ENCODE measurements around the gene ADAMTS18.

The ADAMTS18 gene

DNA sequence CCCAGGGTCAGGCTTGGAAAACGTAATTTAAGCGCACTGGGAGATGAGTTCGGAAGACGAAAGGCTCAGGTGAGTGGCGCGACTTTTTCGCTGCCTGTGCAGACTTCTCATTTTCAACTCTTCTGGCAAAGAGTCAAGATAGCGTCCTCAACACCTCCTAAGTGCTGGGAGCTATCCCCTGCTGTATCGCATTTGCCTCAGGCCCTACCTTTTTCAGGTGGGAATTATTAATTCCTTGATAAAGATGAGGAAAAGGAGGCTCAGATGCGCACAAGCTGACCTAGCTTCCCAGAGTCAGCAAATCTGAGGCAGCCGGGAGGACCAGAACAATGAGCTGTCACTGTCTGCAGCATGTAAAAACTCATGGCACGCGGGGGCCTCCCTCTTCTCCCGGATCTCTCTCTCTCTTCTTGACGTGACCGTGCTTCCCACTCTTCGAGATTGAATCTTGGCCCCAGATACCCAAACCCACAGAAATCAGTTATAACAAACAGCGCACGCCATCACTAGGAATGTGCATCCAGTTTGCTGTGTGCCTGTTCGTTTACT lies 512 bp upstream of the ADAMTS18 start:
- Histone ChIP-seq H3K4me3 (ENCODE audit: low read depth in 1 of 2, low read length in 1 of 2) (no peak overlapping the region), H3K27ac (no peak overlapping the region)

DNA sequence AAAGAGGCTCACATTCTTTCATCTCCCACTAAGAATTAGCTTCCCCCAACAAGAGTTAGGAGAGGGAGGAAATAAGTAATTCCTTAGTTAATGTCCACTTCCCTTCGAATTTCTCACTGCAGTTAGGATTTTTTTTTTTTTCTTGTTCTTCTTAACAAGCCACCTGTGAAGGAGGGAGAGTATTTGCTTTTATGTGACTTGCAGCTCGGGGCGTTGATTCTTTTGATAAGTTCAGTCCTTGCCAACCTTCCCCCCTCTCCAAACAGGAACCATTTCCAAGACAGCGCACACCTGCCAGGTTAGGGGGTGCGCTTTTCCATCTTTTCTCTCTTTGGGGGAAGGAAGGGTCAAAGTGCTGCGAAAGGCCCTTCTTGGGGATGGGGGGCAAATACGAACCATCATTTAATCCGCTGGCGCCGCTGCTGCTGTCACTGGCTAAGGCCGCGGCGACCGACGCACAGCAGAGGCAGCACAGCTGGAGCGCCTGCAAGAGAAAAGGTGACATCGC lies 758 bp downstream of the ADAMTS18 start:
- Histone ChIP-seq H3K4me3 (ENCODE audit: low read depth in 1 of 2, low read length in 1 of 2) (no peak overlapping the region), H3K27me3 (peaks cover 68% of the 10 kb centered on the region), H3K36me3 (no peaks in the 10 kb centered on the region), H3K9me3 (no peaks in the 10 kb centered on the region), H3K27ac (no peak overlapping the region), H3K4me1 (ENCODE audit: control insufficient read depth in 1 of 2, insufficient read depth in 1 of 2, low read depth in 1 of 2, low read length in 1 of 2) (no peaks in the 10 kb centered on the region)
- TF ChIP-seq, protein P1, sequence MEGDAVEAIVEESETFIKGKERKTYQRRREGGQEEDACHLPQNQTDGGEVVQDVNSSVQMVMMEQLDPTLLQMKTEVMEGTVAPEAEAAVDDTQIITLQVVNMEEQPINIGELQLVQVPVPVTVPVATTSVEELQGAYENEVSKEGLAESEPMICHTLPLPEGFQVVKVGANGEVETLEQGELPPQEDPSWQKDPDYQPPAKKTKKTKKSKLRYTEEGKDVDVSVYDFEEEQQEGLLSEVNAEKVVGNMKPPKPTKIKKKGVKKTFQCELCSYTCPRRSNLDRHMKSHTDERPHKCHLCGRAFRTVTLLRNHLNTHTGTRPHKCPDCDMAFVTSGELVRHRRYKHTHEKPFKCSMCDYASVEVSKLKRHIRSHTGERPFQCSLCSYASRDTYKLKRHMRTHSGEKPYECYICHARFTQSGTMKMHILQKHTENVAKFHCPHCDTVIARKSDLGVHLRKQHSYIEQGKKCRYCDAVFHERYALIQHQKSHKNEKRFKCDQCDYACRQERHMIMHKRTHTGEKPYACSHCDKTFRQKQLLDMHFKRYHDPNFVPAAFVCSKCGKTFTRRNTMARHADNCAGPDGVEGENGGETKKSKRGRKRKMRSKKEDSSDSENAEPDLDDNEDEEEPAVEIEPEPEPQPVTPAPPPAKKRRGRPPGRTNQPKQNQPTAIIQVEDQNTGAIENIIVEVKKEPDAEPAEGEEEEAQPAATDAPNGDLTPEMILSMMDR (IDR thresholded peaks at IDR 0.05), result no peak

More for the DNA sequence above, 512 bp upstream of the ADAMTS18 start:
- Histone ChIP-seq H3K27me3 (peaks cover 68% of the 10 kb centered on the region), H3K36me3 (no peaks in the 10 kb centered on the region), H3K9me3 (no peaks in the 10 kb centered on the region), H3K4me1 (ENCODE audit: control insufficient read depth in 1 of 2, insufficient read depth in 1 of 2, low read depth in 1 of 2, low read length in 1 of 2) (no peaks in the 10 kb centered on the region)
- TF ChIP-seq, protein P1 (IDR thresholded peaks at IDR 0.05), result no peak

DNA sequence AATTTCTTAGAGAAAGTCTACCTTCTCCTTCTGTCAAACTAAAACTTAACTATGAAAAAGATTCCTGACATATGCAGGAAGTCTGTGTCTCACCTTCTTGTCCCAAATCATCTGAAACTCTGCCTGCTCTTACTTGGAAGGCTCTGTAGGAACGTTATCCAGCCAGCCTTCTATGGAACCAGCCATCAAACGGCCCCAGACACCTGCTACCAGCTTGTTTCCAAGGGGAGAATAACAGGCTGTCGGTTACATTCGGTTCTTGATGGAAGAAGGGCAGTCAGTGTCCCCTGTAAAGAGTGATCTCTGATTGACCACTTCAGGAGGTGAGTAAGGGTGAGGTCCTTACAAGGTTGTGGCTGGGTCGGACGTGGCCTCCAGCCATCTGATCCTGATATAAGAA lies 1.7 kb downstream of the ADAMTS18 start:
- Histone ChIP-seq H3K27me3 (peaks cover 63% of the 10 kb centered on the region), H3K4me3 (ENCODE audit: low read depth in 1 of 2, low read length in 1 of 2) (no peak overlapping the region), H3K27ac (no peak overlapping the region), H3K36me3 (no peaks in the 10 kb centered on the region), H3K4me1 (ENCODE audit: control insufficient read depth in 1 of 2, insufficient read depth in 1 of 2, low read depth in 1 of 2, low read length in 1 of 2) (no peaks in the 10 kb centered on the region), H3K9me3 (no peaks in the 10 kb centered on the region)
- TF ChIP-seq, protein P1 (IDR thresholded peaks at IDR 0.05), result no peak

DNA sequence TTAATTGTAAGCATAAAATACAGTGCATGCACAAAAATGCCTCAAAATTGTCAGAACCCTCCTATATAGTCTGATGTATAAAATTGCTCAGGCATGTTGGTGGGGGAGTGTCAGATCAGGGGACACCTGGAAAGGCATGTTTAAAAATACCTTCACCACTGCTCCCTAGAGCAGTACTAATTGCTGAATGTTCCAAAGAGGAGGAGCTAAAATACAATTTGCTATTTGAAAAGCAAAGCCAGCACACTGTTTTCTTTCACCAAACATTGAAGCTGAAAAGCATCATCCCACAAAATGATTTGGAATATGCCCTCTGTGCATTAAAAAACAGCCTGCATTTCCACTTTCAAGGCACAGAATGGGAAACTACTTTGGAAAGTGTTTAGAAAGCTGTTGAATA lies 2.6 kb downstream of the ADAMTS18 start:
- H3K9me3 ChIP-seq, result no peaks in the 10 kb centered on the region
- H3K27ac ChIP-seq, result no peak overlapping the region
- TF ChIP-seq, protein P1 (IDR thresholded peaks at IDR 0.05), result no peak
- H3K4me3 ChIP-seq (ENCODE audit: low read depth in 1 of 2, low read length in 1 of 2), result no peak overlapping the region
- peaks cover 54% of the 10 kb centered on the region for H3K27me3 ChIP-seq
- H3K4me1 ChIP-seq (ENCODE audit: control insufficient read depth in 1 of 2, insufficient read depth in 1 of 2, low read depth in 1 of 2, low read length in 1 of 2), result no peaks in the 10 kb centered on the region
- no peaks in the 10 kb centered on the region for H3K36me3 ChIP-seq

DNA sequence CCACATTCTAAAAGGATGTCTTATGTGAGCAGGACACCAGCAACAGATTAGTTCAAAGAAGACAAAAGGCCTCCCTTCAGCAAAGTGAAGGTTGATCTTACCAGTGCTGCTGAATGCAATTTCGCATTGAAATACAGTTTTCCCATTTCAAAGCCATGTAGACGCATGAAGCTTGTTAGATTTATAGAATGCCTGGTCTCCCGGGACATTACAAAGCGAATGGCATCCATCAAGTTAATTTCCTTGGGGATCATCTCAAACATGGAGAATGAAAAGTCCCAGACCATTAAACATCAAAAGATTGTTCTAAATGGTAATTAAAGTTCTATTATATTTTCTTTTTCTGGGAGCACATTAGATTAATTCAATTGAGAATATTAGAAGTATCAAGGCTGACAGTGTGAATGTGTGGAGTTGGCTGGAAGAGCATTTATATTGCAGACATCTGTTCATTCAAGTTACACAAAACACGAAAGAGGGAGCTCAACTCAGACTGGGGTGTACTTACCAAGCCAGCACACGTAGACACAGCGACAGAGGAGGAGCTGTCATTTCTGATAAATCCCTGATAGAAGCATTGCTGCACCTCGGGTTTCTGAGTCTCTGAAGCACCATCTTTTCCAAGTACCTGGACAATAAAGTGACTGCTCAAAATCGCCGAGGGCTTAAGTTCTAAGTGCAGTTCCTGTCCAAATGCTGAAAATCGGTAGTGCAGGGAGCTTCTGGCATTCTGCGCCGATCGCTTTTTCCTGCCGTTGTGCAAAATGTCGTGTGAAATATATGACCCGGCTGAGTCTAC lies 3.8 kb downstream of the ADAMTS18 start:
- Histone ChIP-seq H3K27ac (no peak overlapping the region), H3K9me3 (no peaks in the 10 kb centered on the region), H3K27me3 (peaks cover 42% of the 10 kb centered on the region), H3K4me3 (ENCODE audit: low read depth in 1 of 2, low read length in 1 of 2) (no peak overlapping the region), H3K36me3 (no peaks in the 10 kb centered on the region), H3K4me1 (ENCODE audit: control insufficient read depth in 1 of 2, insufficient read depth in 1 of 2, low read depth in 1 of 2, low read length in 1 of 2) (no peaks in the 10 kb centered on the region)
- TF ChIP-seq, protein P1 (IDR thresholded peaks at IDR 0.05), result no peak

Measured in neutrophil (primary cell).